GM11168 (cell line): ENCODE data around the gene SMS.

Experiments
- in situ Hi-C: fragments of 300-500 bp; cut with MboI; formaldehyde crosslinking; loops from one replicate; pipeline ENCODE4 v1.12.0; 2022; ENCODE audit warnings: low sequenced_read_pairs; ENCODE audit not compliant: unreplicated experiment

SMS gene

GRCh38 chrX:21940356-21940829 is at the start of gene SMS:
Gene SMS (plus strand): TSS chrX:21940709. CDS start chrX:21940825, 116 bp downstream.
- in situ Hi-C loops: no loop called here

DNA sequence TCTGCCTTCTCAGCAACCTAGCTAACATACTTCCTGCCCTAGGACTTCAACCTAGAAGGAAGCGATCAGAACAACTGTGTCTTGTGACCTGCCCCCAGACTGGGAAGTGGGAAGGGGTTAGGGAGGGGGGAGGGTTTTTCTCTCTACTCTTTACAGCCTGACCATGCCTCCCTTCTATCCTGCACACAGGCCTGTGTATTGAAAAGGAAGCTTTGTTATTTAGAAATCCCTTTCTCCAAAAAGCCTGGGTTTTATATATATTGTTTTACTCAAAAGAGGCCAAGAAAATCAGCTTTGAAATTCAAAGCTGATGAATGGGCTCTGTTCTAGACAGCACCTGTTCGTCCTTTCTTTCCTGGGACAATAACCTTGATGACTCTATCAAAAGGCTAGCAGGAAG is 35.2 kb upstream of the SMS start:
- in situ Hi-C loops: no loop called here

DNA sequence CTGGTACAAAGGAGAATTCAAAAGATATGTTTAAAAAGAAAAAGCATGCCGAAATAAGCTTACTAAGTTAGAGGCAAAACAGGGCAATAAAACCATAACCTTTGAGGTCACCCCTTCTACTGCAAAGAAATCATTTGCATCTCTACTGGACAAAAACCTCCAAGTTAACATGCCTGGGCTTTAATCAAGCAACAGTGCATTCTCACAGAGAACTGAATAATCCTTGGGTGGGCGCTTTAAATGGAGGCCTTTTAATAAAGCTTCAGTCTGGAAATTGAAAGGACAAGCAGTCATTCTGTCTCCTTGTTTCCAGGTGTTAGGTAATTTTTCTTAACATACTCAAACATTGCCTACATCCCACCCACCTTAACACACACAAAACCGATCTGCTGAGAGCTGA is 34.6 kb upstream of the SMS start:
- in situ Hi-C loops: no loop called here

GRCh38 chrX:21907260-21907659 is 33.2 kb upstream of the SMS start:
- in situ Hi-C loops: no loop called here

DNA sequence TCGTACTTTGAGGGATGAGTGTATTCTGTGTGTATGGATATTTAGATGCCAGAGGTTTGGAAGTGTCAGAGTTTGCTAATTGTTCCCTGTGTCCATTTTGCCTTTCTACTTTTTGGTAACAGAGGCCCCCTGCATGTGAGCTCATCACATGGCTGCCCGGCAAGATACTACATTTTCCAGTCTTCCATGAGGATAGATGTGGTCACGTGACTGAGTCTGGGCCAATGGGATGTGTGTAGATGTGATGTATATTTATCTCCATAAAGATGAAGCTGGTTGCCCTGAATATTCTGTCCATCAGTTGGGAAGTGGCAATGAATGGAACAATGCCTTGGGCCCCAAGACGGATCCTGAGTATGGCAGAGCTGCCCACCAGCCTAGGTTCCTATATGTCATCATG is 29.0 kb upstream of the SMS start:
- in situ Hi-C loops: no loop called here

- in situ Hi-C loops: no loop called here
Observed at GRCh38 chrX:21912220-21912619, 28.3 kb upstream of the SMS start.

GRCh38 chrX:21912989-21913388 is 27.5 kb upstream of the SMS start:
- in situ Hi-C loops: no loop called here

GRCh38 chrX:21926116-21926515 is 14.4 kb upstream of the SMS start:
- in situ Hi-C loops: no loop called here

DNA sequence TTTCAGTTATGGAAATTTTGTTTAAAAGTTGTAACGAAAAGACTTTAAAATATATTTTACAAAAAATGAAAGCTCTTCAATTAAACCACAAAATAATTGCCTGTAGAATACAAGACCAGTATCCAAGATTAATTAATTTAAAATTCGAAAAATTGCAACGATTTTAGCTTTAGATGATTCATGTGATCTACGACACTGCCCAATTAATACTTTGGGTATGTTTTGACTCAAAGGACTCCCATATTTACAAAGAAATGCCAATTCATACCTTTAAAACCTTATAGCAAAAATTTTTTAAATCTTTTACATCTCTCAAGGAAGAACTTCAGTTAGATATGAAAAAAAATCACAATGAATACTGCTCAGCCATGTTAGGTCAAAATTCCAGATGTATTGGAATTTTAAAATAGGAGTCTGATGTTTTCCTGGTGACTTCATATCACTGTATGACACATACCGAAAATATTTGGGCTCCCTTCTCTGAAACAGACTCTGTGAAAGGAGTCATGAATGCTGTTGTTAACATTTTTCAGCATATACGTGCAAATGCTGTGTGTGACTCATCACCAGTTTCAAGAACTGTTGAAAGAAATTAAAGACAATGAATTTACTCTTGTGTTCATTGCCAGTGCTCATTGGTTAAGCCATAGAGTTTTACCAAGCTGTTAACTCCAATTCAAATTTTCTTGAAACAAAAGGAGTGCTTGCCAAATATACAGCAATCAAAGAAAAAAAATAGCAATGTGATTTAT is 13.8 kb upstream of the SMS start:
- in situ Hi-C loops: no loop called here

DNA sequence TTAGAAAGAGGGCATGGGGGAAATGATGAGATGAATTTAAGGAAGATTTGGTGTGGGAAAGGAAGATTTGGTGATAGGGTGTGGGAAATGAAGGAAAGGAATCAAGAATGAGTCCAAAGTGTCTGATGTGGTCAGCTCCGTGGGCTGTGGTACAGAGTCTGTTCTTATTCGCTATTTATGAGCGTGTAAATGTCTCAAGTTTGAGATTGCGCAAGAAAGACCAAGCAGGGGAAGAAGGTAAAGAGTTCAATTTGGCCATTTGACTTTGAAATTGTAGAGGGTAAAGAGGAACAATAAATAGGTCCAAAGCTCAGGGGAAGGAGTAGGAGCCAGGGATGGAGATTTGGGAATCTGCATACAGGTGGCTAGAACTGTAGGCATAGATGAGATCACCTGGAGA is 11.3 kb upstream of the SMS start:
- in situ Hi-C loops: no loop called here

GRCh38 chrX:21930986-21931385 is 9.5 kb upstream of the SMS start:
- in situ Hi-C loops: no loop called here

GRCh38 chrX:21932292-21933002 is 8.1 kb upstream of the SMS start:
- in situ Hi-C loops: no loop called here

DNA sequence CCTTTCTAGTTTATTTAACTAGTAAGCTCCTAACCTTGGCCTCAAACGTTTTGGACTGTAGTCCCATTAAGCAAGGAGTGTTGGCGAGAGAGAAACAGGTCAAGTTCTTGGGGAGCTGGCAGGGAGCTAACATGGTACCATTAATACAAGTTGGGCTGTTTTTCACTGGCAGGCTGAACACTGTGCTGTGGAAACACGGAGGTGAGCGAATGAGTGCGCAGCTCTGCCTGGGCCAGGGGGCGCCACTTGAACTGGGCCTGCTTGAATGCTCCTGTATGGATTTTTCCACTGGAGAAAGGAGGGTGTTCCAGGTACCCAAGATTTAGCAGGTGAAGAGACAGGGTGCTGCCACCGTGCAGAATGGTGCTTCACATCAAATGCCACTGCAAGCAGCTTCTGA is 7.4 kb upstream of the SMS start:
- in situ Hi-C loops: no loop called here

- in situ Hi-C loops: no loop called here
Observed at GRCh38 chrX:21934414-21934813, 6.1 kb upstream of the SMS start.

DNA sequence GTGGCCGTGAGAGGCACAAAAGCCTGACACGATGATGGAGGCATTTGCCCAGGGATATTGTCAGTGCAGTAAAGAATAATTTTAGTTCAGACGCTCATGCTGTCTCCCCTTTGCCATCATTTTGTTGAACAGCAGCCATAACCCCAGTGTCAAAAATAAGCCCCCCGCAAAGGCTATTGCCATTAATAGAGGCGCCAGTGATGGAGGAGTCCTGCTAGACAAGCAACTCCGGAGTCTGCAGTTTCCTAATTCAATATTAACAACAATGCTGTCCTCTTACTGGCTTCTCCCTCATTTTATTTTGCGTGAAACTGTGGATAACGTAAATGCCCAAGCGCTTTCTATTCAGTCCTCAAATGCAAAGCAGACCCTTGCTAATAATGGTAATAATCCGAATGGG is 603 bp upstream of the SMS start:
- in situ Hi-C loops: no loop called here

- in situ Hi-C loops: no loop called here
Observed at GRCh38 chrX:21943460-21944135, 3.1 kb downstream of the SMS start.

- in situ Hi-C loops: no loop called here
Observed at GRCh38 chrX:21944136-21944615, 3.7 kb downstream of the SMS start.

GRCh38 chrX:21946925-21947641 is 6.6 kb downstream of the SMS start:
- in situ Hi-C loops: no loop called here

DNA sequence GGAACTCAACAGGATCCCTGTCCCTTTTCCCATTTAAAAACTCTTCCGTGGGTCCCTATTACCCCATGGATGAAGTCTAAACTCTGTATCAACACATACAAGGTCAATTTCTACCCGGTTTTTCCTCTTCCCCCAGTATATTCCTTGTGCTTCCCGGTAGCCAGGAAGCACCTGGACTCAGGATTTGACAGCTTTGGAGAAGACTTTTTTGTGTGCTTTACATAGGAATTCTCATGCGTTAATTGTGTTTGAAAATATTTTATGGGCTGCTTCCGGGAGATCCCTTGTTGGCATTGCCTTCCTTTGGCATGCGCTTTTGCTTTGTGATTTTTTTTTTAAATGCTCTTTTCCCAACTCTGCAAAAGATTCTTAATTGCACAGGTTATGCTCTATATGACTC is 7.2 kb downstream of the SMS start:
- in situ Hi-C loops: no loop called here

GRCh38 chrX:21948897-21949578 is 8.5 kb downstream of the SMS start:
- in situ Hi-C loops: no loop called here
